Hepatocyte (in vitro differentiated cells): ENCODE data around the gene DES. TPM values are rescaled to one million over a fixed set of nuclear protein-coding genes. Genes with fewer than 3 reads are reported as not detected.

ENCODE experiments used
- DNase-seq: peaks from one replicate; pipeline ENCODE4 v3.0.0-alpha.2; 2016; ENCODE audit warnings: low spot score
- H2AFZ ChIP-seq: fragments of 200-600 bp; sonication (generic); 2 replicates; pipeline ENCODE4 v1.6.0; 2016; ENCODE audit warnings: antibody characterized with exemption, mild to moderate bottlenecking
- H3K27ac ChIP-seq: fragments of 200-600 bp; sonication (generic); 2 replicates; pipeline ENCODE4 v1.5.1; 2016; ENCODE audit warnings: mild to moderate bottlenecking
- H3K27me3 ChIP-seq: fragments of 200-600 bp; sonication (generic); 2 replicates; pipeline ENCODE4 v1.6.1; 2016
- H3K36me3 ChIP-seq: fragments of 200-600 bp; sonication (generic); replicated peaks from 2 replicates; pipeline ENCODE4 v1.5.1; 2016; ENCODE audit warnings: low read depth; ENCODE audit not compliant: insufficient read depth
- H3K4me1 ChIP-seq: fragments of 200-600 bp; sonication (generic); 2 replicates; pipeline ENCODE4 v1.5.1; 2016; ENCODE audit warnings: mild to moderate bottlenecking, moderate library complexity; ENCODE audit not compliant: insufficient read depth
- H3K4me2 ChIP-seq: fragments of 200-600 bp; sonication (generic); 2 replicates; pipeline ENCODE4 v1.6.0; 2016
- H3K4me3 ChIP-seq: fragments of 200-600 bp; sonication (generic); 2 replicates; pipeline ENCODE4 v1.5.1; 2016; ENCODE audit warnings: mild to moderate bottlenecking
- H3K79me2 ChIP-seq: fragments of 200-600 bp; sonication (generic); 2 replicates; pipeline ENCODE4 v1.6.0; 2017; ENCODE audit warnings: mild to moderate bottlenecking
- H3K9me2 ChIP-seq: fragments of 200-600 bp; sonication (generic); replicated peaks from 2 replicates; pipeline ENCODE4 v1.6.0; 2017; ENCODE audit warnings: mild to moderate bottlenecking; ENCODE audit not compliant: insufficient read depth
- H3K9me3 ChIP-seq: fragments of 200-600 bp; sonication (generic); 2 replicates; pipeline ENCODE4 v1.5.1; 2016; ENCODE audit warnings: low read depth, mild to moderate bottlenecking
- H4K20me1 ChIP-seq: fragments of 200-600 bp; sonication (generic); 2 replicates; pipeline ENCODE4 v1.6.0; 2016; ENCODE audit warnings: mild to moderate bottlenecking; ENCODE audit not compliant: insufficient read depth, poor library complexity, severe bottlenecking
- CTCF ChIP-seq: fragments of 200-600 bp; sonication (generic); IDR thresholded peaks from 2 replicates; pipeline ENCODE4 v1.5.1; 2016; ENCODE audit warnings: antibody characterized with exemption, mild to moderate bottlenecking; ENCODE audit not compliant: poor library complexity
- EZH2 ChIP-seq: fragments of 200-600 bp; sonication (generic); IDR thresholded peaks from 2 replicates; pipeline ENCODE4 v1.6.1; 2016; ENCODE audit warnings: antibody characterized with exemption, mild to moderate bottlenecking, borderline replicate concordance
- EZH2phosphoT487 ChIP-seq: fragments of 200-600 bp; sonication (generic); IDR thresholded peaks from one replicate; pipeline ENCODE4 v1.6.1; 2018; ENCODE audit warnings: antibody characterized with exemption, mild to moderate bottlenecking, low read depth, moderate library complexity; ENCODE audit not compliant: unreplicated experiment, severe bottlenecking
- WGBS: methylation state at CpG from one replicate; pipeline ENCODE4 v1.1.6; 2016; ENCODE audit warnings: low lambda C conversion rate; ENCODE audit errors: missing lambda C conversion rate; 5-methylcytosine and 5-hydroxymethylcytosine counted together
- polyA plus RNA-seq: library from polyadenylated mRNA; unstranded; fragments of >200 nt; fragmentation: Nextera tagmentation; extraction: Ambion mirVana; gene quantifications from 2 replicates; pipeline ENCODE4 v1.2.1, GENCODE V29; 2016
- total RNA-seq: library from RNA; depleted of rRNA; stranded (reverse); fragments of >200 nt; gene quantifications from 2 replicates; pipeline ENCODE4 v1.2.3, GENCODE V29; 2014

The DES gene
- total and polyA plus RNA-seq, 2 experiments from 2014 or later, result 60.9 to 103 TPM

- Histone ChIP-seq H4K20me1 (no peaks in the 10 kb centered on the region), H3K79me2 (no peaks in the 10 kb centered on the region)
- DNase-seq, result no peak
These were observed 791 bp downstream of the DES start for GRCh38 chr2:219419012-219419324.

GRCh38 chr2:219419331-219420197, 1.4 kb downstream of the DES start:
- WGBS, result 84% methylated on average over 7 of the region's 9 CpGs
- Histone ChIP-seq H3K27me3 (peaks cover 14% of the 10 kb centered on the region), H4K20me1 (no peaks in the 10 kb centered on the region), H3K27ac (no peak overlapping the region), H2AFZ (no peak overlapping the region), H3K9me3 (no peaks in the 10 kb centered on the region), H3K36me3 (no peaks in the 10 kb centered on the region), H3K4me2 (peak overlapping the region; percentile 84), H3K79me2 (no peaks in the 10 kb centered on the region), H3K4me1 (peaks cover 18% of the 10 kb centered on the region), H3K4me3 (no peak overlapping the region), H3K9me2 (no peaks in the 10 kb centered on the region)
- DNase-seq, result no peak
- no peak for TF ChIP-seq CTCF
- no peak for TF ChIP-seq EZH2phosphoT487
- no peak for TF ChIP-seq EZH2

More at GRCh38 chr2:219419012-219419324, 791 bp downstream of the DES start:
- no peaks in the 10 kb centered on the region for H3K9me2 ChIP-seq
- H3K27ac ChIP-seq, result no peak overlapping the region
- H3K4me2 ChIP-seq, result peak overlapping the region; percentile 84
- no peaks in the 10 kb centered on the region for H3K36me3 ChIP-seq
- 75% methylated on average over 12 of the region's 12 CpGs for WGBS
- peaks cover 14% of the 10 kb centered on the region for H3K4me1 ChIP-seq
- H3K27me3 ChIP-seq, result peaks cover 14% of the 10 kb centered on the region
- H3K9me3 ChIP-seq, result no peaks in the 10 kb centered on the region
- no peak for TF ChIP-seq EZH2phosphoT487
- no peak for TF ChIP-seq EZH2
- no peak for TF ChIP-seq CTCF
- no peak overlapping the region for H3K4me3 ChIP-seq
- H2AFZ ChIP-seq, result no peak overlapping the region

- Histone ChIP-seq H3K79me2 (no peaks in the 10 kb centered on the region), H4K20me1 (no peaks in the 10 kb centered on the region), H2AFZ (no peak overlapping the region), H3K4me2 (no peak overlapping the region), H3K36me3 (no peaks in the 10 kb centered on the region), H3K27me3 (peaks cover 14% of the 10 kb centered on the region), H3K4me3 (no peak overlapping the region), H3K27ac (no peak overlapping the region), H3K4me1 (peaks cover 20% of the 10 kb centered on the region), H3K9me3 (no peaks in the 10 kb centered on the region), H3K9me2 (no peaks in the 10 kb centered on the region)
- WGBS, result 98% methylated on average over 8 of the region's 8 CpGs
- TF ChIP-seq EZH2phosphoT487 (no peak), CTCF (no peak), EZH2 (no peak)
- no peak for DNase-seq
These were observed 2.5 kb downstream of the DES start for GRCh38 chr2:219420687-219421086.
